Ishikawa (cell line): Measurements from ENCODE around the gene ATP5F1D.

Experiments used
- CEBPB ChIP-seq: IDR thresholded peaks from 2 replicates; pipeline ENCODE4 v1.6.1; 2012
- CREB1 ChIP-seq: IDR thresholded peaks from 2 replicates; pipeline ENCODE4 v1.6.1; 2012; ENCODE audit warnings: low read depth
- EGR1 ChIP-seq: IDR thresholded peaks from 2 replicates; pipeline ENCODE4 v1.6.1; 2012
- EP300 ChIP-seq: IDR thresholded peaks from 2 replicates; pipeline ENCODE4 v1.6.1; 2012; ENCODE audit warnings: borderline replicate concordance
- FOXM1 ChIP-seq: IDR thresholded peaks from 2 replicates; pipeline ENCODE4 v1.6.1; 2012; ENCODE audit warnings: low read depth, borderline replicate concordance
- NFIC ChIP-seq: IDR thresholded peaks from 2 replicates; pipeline ENCODE4 v1.6.1; 2012
- RAD21 ChIP-seq: IDR thresholded peaks from 2 replicates; pipeline ENCODE4 v1.6.1; 2012; ENCODE audit warnings: low read depth
- REST ChIP-seq: IDR thresholded peaks from 2 replicates; pipeline ENCODE4 v1.6.1; 2012; ENCODE audit warnings: low read depth, mild to moderate bottlenecking
- TAF1 ChIP-seq: IDR thresholded peaks from 2 replicates; pipeline ENCODE4 v1.6.1; 2012; ENCODE audit warnings: low read depth, mild to moderate bottlenecking
- TCF12 ChIP-seq: IDR thresholded peaks from 2 replicates; pipeline ENCODE4 v1.6.1; 2012; ENCODE audit warnings: low read depth
- TEAD4 ChIP-seq: IDR thresholded peaks from 2 replicates; pipeline ENCODE4 v1.6.1; 2012
- YY1 ChIP-seq: IDR thresholded peaks from 2 replicates; pipeline ENCODE4 v1.6.1; 2012; ENCODE audit warnings: low read depth
- ZBTB7A ChIP-seq: IDR thresholded peaks from 2 replicates; pipeline ENCODE4 v1.6.1; 2012; ENCODE audit warnings: low read depth
- TF ChIP-seq, protein P1 (sequence below): IDR thresholded peaks from 2 replicates; pipeline ENCODE4 v1.6.1; 2012

DNA sequence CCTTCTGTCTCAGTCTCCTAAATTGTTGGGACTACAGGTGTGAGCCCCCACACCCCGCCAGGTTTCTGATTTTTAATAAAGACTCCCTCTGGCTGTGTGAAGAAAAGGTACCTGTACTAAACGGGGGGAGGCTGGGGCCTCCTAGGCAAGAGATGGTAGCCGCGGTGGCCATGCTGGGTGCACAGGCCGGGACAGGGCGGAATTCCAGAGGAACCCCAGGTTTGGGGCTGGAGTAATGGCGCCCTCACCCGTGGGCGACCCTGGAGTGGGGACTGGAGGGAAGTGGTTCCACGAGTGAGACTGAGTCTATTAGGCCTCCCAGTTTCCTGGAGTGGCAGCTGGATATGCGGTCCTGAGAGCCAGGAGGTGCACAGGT, 2.1 kb upstream of the ATP5F1D start:
- TF ChIP-seq, protein P1, sequence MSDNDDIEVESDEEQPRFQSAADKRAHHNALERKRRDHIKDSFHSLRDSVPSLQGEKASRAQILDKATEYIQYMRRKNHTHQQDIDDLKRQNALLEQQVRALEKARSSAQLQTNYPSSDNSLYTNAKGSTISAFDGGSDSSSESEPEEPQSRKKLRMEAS = no peak
- TF ChIP-seq EGR1 = no peak
- no peak for TF ChIP-seq RAD21
- TF ChIP-seq EP300 = no peak
- no peak for TF ChIP-seq TEAD4
- TF ChIP-seq CEBPB = no peak
- TF ChIP-seq TAF1 = no peak
- no peak for TF ChIP-seq REST
- no peak for TF ChIP-seq YY1
- TF ChIP-seq ZBTB7A = no peak
- TF ChIP-seq NFIC = no peak
- no peak for TF ChIP-seq FOXM1
- TF ChIP-seq CREB1 = no peak
- no peak for TF ChIP-seq TCF12
